DOHH2 (cell line): ENCODE results near the gene VILL.
A peak's percentile ranks its signal among the peaks of the same experiment; 100 is the strongest.

Experiments used
- H3F3A ChIP-seq: fragments of 200-600 bp; sonication (generic), shearing (Covaris generic); 2 replicates; pipeline ENCODE4 v1.6.0; 2016; ENCODE audit warnings: antibody characterized with exemption, mild to moderate bottlenecking; ENCODE audit not compliant: control insufficient read depth, insufficient read depth
- H3K27ac ChIP-seq: fragments of 200-600 bp; sonication (generic); 2 replicates; pipeline ENCODE4 v1.5.1; 2014; ENCODE audit warnings: low read depth, mild to moderate bottlenecking, low read length, moderate library complexity
- H3K27me3 ChIP-seq: fragments of 200-600 bp; sonication (generic); 2 replicates; pipeline ENCODE4 v1.6.1; 2014; ENCODE audit warnings: mild to moderate bottlenecking, low read length, mixed read lengths; ENCODE audit not compliant: control insufficient read depth
- H3K36me3 ChIP-seq: fragments of 200-600 bp; sonication (generic); 2 replicates; pipeline ENCODE4 v1.6.1; 2014; ENCODE audit warnings: mild to moderate bottlenecking, low read length, moderate library complexity, mixed read lengths; ENCODE audit not compliant: control insufficient read depth
- H3K4me1 ChIP-seq: fragments of 200-600 bp; sonication (generic); 2 replicates; pipeline ENCODE4 v1.6.1; 2014; ENCODE audit warnings: mild to moderate bottlenecking, low read length, mixed read lengths; ENCODE audit not compliant: control insufficient read depth
- H3K4me2 ChIP-seq: fragments of 200-600 bp; sonication (generic); 2 replicates; pipeline ENCODE4 v1.6.0; 2014; ENCODE audit warnings: mild to moderate bottlenecking, low read length, moderate library complexity
- H3K4me3 ChIP-seq: fragments of 200-600 bp; sonication (generic); 2 replicates; pipeline ENCODE4 v1.5.1; 2014; ENCODE audit warnings: mild to moderate bottlenecking, low read length, mixed read lengths
- H3K79me2 ChIP-seq: fragments of 200-600 bp; sonication (generic); 2 replicates; pipeline ENCODE4 v1.6.1; 2014; ENCODE audit warnings: mild to moderate bottlenecking, low read length, mixed read lengths; ENCODE audit not compliant: control insufficient read depth
- H3K9me2 ChIP-seq: fragments of 200-600 bp; sonication (generic); replicated peaks from 2 replicates; pipeline ENCODE4 v1.6.1; 2014; ENCODE audit warnings: mild to moderate bottlenecking, low read length, mixed read lengths; ENCODE audit not compliant: control insufficient read depth
- H3K9me3 ChIP-seq: fragments of 200-600 bp; sonication (generic); 2 replicates; pipeline ENCODE4 v1.6.1; 2014; ENCODE audit warnings: antibody characterized with exemption, low read length, mixed read lengths; ENCODE audit not compliant: control insufficient read depth, insufficient read depth
- H4K20me1 ChIP-seq: fragments of 200-600 bp; sonication (generic); 2 replicates; pipeline ENCODE4 v1.6.0; 2014; ENCODE audit warnings: low read depth, mild to moderate bottlenecking, antibody characterized with exemption, low read length, moderate library complexity; ENCODE audit not compliant: control insufficient read depth, insufficient read depth
- EZH2phosphoT487 ChIP-seq: fragments of 200-600 bp; sonication (generic); IDR thresholded peaks from 2 replicates; pipeline ENCODE4 v1.6.1; 2017; ENCODE audit warnings: borderline replicate concordance, mild to moderate bottlenecking, antibody characterized with exemption, low read length, moderate library complexity, mixed read lengths
- TF ChIP-seq, protein P1 (sequence below): fragments of 200-600 bp; sonication (generic); IDR thresholded peaks from one replicate; pipeline ENCODE4 v1.5.1; 2014; ENCODE audit warnings: antibody characterized with exemption, mild to moderate bottlenecking, low read depth, low read length; ENCODE audit not compliant: poor library complexity, severe bottlenecking

The VILL gene

DNA sequence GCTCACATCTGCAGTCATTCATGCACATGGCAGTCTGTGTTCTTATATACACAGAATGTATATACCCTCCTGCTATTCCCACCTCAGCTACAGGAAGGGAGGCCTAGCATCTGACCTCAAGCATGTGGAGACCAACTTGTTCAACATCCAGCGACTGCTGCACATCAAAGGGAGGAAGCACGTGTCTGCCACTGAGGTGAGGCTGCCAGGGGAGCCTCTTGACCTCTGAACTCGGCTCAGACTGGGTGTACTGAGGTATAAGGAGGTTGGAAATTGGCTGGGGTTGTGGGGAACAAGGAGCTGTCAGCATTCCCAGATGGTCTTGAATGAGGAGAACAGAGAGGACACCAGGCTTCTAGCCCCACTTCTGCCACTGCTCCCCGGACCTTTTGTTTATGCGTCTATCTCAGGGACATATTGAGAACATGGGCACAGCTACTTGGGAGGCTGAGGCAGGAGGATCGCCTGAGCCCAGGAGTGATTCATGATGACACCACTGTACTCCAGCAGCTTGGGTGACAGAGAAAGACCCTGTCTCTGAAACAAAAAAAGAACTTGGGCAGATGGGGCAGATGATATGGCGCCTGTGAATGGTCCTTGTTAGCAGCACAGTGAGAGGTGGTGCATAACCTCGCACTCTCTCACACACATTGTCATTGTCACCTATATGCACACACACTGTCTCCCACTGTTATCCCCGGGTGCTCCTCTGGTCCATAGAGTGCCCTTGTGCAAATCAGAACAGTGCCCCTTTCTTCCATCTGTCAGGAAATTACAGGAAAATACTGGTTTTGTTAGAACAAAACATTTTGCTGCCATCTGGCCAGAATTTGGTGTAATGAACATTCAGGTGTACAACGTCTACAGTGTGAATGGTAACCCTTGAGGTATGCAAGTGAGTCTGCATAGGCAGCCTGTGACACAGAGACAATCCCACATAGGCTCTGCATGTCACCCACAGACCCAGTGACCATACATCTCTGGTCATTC is 5.4 kb downstream of the VILL start:
- Histone ChIP-seq H3K9me2 (no peaks in the 10 kb centered on the region), H3K9me3 (no peaks in the 10 kb centered on the region), H3F3A (no peaks in the 10 kb centered on the region; the same call in 1 of the 2 replicates), H3K4me1 (peaks cover 33% of the 10 kb centered on the region), H4K20me1 (no peaks in the 10 kb centered on the region), H3K36me3 (peaks cover 34% of the 10 kb centered on the region), H3K27ac (no peak overlapping the region), H3K4me3 (peak overlapping the region; percentile 86; the same call in 1 of the 2 replicates), H3K27me3 (no peaks in the 10 kb centered on the region), H3K4me2 (peak overlapping the region; percentile 82; the same call in 1 of the 2 replicates), H3K79me2 (peaks cover 11% of the 10 kb centered on the region)
- TF ChIP-seq, protein P1, sequence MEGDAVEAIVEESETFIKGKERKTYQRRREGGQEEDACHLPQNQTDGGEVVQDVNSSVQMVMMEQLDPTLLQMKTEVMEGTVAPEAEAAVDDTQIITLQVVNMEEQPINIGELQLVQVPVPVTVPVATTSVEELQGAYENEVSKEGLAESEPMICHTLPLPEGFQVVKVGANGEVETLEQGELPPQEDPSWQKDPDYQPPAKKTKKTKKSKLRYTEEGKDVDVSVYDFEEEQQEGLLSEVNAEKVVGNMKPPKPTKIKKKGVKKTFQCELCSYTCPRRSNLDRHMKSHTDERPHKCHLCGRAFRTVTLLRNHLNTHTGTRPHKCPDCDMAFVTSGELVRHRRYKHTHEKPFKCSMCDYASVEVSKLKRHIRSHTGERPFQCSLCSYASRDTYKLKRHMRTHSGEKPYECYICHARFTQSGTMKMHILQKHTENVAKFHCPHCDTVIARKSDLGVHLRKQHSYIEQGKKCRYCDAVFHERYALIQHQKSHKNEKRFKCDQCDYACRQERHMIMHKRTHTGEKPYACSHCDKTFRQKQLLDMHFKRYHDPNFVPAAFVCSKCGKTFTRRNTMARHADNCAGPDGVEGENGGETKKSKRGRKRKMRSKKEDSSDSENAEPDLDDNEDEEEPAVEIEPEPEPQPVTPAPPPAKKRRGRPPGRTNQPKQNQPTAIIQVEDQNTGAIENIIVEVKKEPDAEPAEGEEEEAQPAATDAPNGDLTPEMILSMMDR: no peak
- no peak for TF ChIP-seq EZH2phosphoT487

- Histone ChIP-seq H3K27me3 (no peaks in the 10 kb centered on the region), H3K4me2 (0 out of 2 replicates have a peak overlapping the region, but pooled peaks have one; percentile 7)
Measured at GRCh38 chr3:37996785-37997301, 6.3 kb downstream of the VILL start.

GRCh38 chr3:37997342-37997741 is 6.8 kb downstream of the VILL start:
- H3K27me3 ChIP-seq: no peaks in the 10 kb centered on the region
- no peaks in the 10 kb centered on the region for H3K9me3 ChIP-seq
- TF ChIP-seq EZH2phosphoT487: no peak
- TF ChIP-seq, protein P1: no peak
- no peak overlapping the region for H3K27ac ChIP-seq
- no peak overlapping the region for H3K4me2 ChIP-seq
- no peaks in the 10 kb centered on the region; the same call in 1 of the 2 replicates for H3F3A ChIP-seq
- no peak overlapping the region for H3K4me3 ChIP-seq
- H3K79me2 ChIP-seq: peaks cover 11% of the 10 kb centered on the region
- H3K4me1 ChIP-seq: peaks cover 33% of the 10 kb centered on the region
- H3K36me3 ChIP-seq: peaks cover 41% of the 10 kb centered on the region
- no peaks in the 10 kb centered on the region for H3K9me2 ChIP-seq
- H4K20me1 ChIP-seq: no peaks in the 10 kb centered on the region

More at GRCh38 chr3:37996785-37997301, 6.3 kb downstream of the VILL start:
- H3F3A ChIP-seq: no peaks in the 10 kb centered on the region; the same call in 1 of the 2 replicates
- peaks cover 11% of the 10 kb centered on the region for H3K79me2 ChIP-seq
- H3K4me3 ChIP-seq: 0 out of 2 replicates have a peak overlapping the region, but pooled peaks have one; percentile 11
- H3K9me3 ChIP-seq: no peaks in the 10 kb centered on the region
- H3K9me2 ChIP-seq: no peaks in the 10 kb centered on the region
- H3K36me3 ChIP-seq: peaks cover 40% of the 10 kb centered on the region
- no peak for TF ChIP-seq EZH2phosphoT487
- TF ChIP-seq, protein P1: peak; percentile 87
- peaks cover 33% of the 10 kb centered on the region for H3K4me1 ChIP-seq
- no peaks in the 10 kb centered on the region for H4K20me1 ChIP-seq
- no peak overlapping the region for H3K27ac ChIP-seq
